C4-2B (cell line): ENCODE data around the gene ATG9A.

Experiments
- H3K27ac ChIP-seq: fragments of 450-650 bp; 2 replicates; pipeline ENCODE4 v1.5.1; 2017
- CTCF ChIP-seq: fragments of 450-650 bp; conservative IDR thresholded peaks from 2 replicates; pipeline ENCODE4 v1.5.1; 2017; ENCODE audit warnings: mild to moderate bottlenecking
- ZFX ChIP-seq: fragments of 450-650 bp; IDR thresholded peaks from 2 replicates; pipeline ENCODE4 v1.6.1; 2017

The ATG9A gene

GRCh38 chr2:219199470-219200211, 29.8 kb downstream of the ATG9A start:
- no peak overlapping the region for H3K27ac ChIP-seq
- TF ChIP-seq CTCF (no peak), ZFX (no peak)

- TF ChIP-seq CTCF = no peak
- TF ChIP-seq ZFX = no peak
- no peak overlapping the region for H3K27ac ChIP-seq
Measured at GRCh38 chr2:219198974-219199373, 30.5 kb downstream of the ATG9A start.

- no peak for TF ChIP-seq ZFX
- no peak for TF ChIP-seq CTCF
- no peak overlapping the region for H3K27ac ChIP-seq
Measured at GRCh38 chr2:219197388-219197787, 32.0 kb downstream of the ATG9A start.

- TF ChIP-seq ZFX (no peak), CTCF (no peak)
- no peak overlapping the region for H3K27ac ChIP-seq
Measured at GRCh38 chr2:219186754-219187456, 42.5 kb downstream of the ATG9A start.

GRCh38 chr2:219184121-219184520, 45.3 kb downstream of the ATG9A start:
- TF ChIP-seq ZFX (no peak), CTCF (no peak)
- no peak overlapping the region for H3K27ac ChIP-seq

GRCh38 chr2:219183151-219183772, 46.2 kb downstream of the ATG9A start:
- TF ChIP-seq CTCF = no peak
- no peak for TF ChIP-seq ZFX
- H3K27ac ChIP-seq = no peak overlapping the region
